Peyer's patch (tissue), 4 donors: ENCODE results near the gene SMAD9.

Experiments
- POLR2A ChIP-seq, 2 donors: fragments of 450-650 bp; IDR thresholded peaks; one replicate each; pipeline ENCODE4 v1.5.1; 2017; ENCODE audit warnings: antibody characterized with exemption in 2 of 2, mild to moderate bottlenecking in 2 of 2, moderate library complexity in 2 of 2
- TF ChIP-seq, protein P1 (sequence below), 6 experiments: fragments of 450-650 bp in 4 of 6; fragments of 200-600 bp in 2 of 6; sonication (generic) in 1 of 6; IDR thresholded peaks; one replicate each; pipeline ENCODE4 v1.5.1; 2017 to 2019; ENCODE audit warnings: antibody characterized with exemption in 6 of 6, mild to moderate bottlenecking in 3 of 6, moderate library complexity in 1 of 6

DNA sequence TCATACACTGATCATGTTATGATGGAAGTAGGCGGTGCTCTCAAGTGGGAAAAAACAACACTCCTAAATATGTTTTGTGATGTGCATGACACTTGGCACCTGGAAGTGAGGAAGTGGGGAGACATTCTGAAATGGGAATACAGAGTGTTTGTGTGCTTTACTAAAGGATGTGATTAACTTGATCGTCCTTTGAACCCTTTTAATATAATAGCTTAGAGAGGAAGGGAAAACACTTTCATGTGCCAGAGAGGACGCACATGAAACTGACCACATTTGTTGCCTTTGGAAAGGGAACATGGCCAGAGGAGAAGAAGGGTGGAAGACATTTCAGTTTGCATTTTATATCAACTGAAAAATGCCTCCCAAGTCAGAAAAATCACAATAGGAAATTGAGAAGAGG lies 31.4 kb downstream of the SMAD9 start:
- TF ChIP-seq, protein P1, sequence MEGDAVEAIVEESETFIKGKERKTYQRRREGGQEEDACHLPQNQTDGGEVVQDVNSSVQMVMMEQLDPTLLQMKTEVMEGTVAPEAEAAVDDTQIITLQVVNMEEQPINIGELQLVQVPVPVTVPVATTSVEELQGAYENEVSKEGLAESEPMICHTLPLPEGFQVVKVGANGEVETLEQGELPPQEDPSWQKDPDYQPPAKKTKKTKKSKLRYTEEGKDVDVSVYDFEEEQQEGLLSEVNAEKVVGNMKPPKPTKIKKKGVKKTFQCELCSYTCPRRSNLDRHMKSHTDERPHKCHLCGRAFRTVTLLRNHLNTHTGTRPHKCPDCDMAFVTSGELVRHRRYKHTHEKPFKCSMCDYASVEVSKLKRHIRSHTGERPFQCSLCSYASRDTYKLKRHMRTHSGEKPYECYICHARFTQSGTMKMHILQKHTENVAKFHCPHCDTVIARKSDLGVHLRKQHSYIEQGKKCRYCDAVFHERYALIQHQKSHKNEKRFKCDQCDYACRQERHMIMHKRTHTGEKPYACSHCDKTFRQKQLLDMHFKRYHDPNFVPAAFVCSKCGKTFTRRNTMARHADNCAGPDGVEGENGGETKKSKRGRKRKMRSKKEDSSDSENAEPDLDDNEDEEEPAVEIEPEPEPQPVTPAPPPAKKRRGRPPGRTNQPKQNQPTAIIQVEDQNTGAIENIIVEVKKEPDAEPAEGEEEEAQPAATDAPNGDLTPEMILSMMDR (IDR thresholded peaks at IDR 0.05): no peak
- TF ChIP-seq POLR2A (IDR thresholded peaks at IDR 0.05): no peak
